Measurements from ENCODE around the gene DUSP28.
"Not testable (repeated sequence)": the region's sequence is repeated elsewhere in the genome, so short reads cannot be mapped to it uniquely, and the experiment has no call there.

The DUSP28 gene

GRCh38 chr2:240561325-240561971 is 1.3 kb downstream of the DUSP28 start:
- ATAC-seq = peak; percentile 8
- TF ChIP-seq CREB5 (CRISPR knock-in tag; IDR thresholded peaks at IDR 0.05; ENCODE audit: low read depth) (no peak), POU6F1 (CRISPR knock-in tag; IDR thresholded peaks at IDR 0.05; ENCODE audit: borderline replicate concordance, low read depth) (no peak), CSDC2 (CRISPR knock-in tag; IDR thresholded peaks at IDR 0.05) (no peak), ZNF8 (CRISPR knock-in tag; IDR thresholded peaks at IDR 0.05) (no peak), ARNTL (CRISPR knock-in tag; IDR thresholded peaks at IDR 0.05; ENCODE audit: borderline replicate concordance, low read depth) (no peak), GLIS3 (CRISPR knock-in tag; IDR thresholded peaks at IDR 0.05) (no peak), ZNF70 (CRISPR knock-in tag; IDR thresholded peaks at IDR 0.05) (no peak), ZFP30 (CRISPR knock-in tag; IDR thresholded peaks at IDR 0.05) (no peak), OSR1 (CRISPR knock-in tag; IDR thresholded peaks at IDR 0.05) (no peak), TCF4 (CRISPR knock-in tag; IDR thresholded peaks at IDR 0.05; ENCODE audit: borderline replicate concordance) (no peak), ESRRG (CRISPR knock-in tag; IDR thresholded peaks at IDR 0.05) (no peak), RARB (CRISPR knock-in tag; IDR thresholded peaks at IDR 0.05) (no peak), ISL1 (CRISPR knock-in tag; IDR thresholded peaks at IDR 0.05) (no peak), TOX (CRISPR knock-in tag; IDR thresholded peaks at IDR 0.05; ENCODE audit: borderline replicate concordance) (no peak), ZC3H10 (CRISPR knock-in tag; IDR thresholded peaks at IDR 0.05) (no peak), ZNF565 (CRISPR knock-in tag; conservative IDR thresholded peaks at IDR 0.05; ENCODE audit: low read depth) (no peak), ZFP3 (CRISPR knock-in tag; IDR thresholded peaks at IDR 0.05) (no peak), BACH2 (CRISPR knock-in tag; IDR thresholded peaks at IDR 0.05; ENCODE audit: borderline replicate concordance) (no peak)
- TF ChIP-seq, protein P1, sequence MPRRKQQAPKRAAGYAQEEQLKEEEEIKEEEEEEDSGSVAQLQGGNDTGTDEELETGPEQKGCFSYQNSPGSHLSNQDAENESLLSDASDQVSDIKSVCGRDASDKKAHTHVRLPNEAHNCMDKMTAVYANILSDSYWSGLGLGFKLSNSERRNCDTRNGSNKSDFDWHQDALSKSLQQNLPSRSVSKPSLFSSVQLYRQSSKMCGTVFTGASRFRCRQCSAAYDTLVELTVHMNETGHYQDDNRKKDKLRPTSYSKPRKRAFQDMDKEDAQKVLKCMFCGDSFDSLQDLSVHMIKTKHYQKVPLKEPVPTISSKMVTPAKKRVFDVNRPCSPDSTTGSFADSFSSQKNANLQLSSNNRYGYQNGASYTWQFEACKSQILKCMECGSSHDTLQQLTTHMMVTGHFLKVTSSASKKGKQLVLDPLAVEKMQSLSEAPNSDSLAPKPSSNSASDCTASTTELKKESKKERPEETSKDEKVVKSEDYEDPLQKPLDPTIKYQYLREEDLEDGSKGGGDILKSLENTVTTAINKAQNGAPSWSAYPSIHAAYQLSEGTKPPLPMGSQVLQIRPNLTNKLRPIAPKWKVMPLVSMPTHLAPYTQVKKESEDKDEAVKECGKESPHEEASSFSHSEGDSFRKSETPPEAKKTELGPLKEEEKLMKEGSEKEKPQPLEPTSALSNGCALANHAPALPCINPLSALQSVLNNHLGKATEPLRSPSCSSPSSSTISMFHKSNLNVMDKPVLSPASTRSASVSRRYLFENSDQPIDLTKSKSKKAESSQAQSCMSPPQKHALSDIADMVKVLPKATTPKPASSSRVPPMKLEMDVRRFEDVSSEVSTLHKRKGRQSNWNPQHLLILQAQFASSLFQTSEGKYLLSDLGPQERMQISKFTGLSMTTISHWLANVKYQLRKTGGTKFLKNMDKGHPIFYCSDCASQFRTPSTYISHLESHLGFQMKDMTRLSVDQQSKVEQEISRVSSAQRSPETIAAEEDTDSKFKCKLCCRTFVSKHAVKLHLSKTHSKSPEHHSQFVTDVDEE (CRISPR knock-in tag; IDR thresholded peaks at IDR 0.05) = no peak
- TF ChIP-seq, protein P2, sequence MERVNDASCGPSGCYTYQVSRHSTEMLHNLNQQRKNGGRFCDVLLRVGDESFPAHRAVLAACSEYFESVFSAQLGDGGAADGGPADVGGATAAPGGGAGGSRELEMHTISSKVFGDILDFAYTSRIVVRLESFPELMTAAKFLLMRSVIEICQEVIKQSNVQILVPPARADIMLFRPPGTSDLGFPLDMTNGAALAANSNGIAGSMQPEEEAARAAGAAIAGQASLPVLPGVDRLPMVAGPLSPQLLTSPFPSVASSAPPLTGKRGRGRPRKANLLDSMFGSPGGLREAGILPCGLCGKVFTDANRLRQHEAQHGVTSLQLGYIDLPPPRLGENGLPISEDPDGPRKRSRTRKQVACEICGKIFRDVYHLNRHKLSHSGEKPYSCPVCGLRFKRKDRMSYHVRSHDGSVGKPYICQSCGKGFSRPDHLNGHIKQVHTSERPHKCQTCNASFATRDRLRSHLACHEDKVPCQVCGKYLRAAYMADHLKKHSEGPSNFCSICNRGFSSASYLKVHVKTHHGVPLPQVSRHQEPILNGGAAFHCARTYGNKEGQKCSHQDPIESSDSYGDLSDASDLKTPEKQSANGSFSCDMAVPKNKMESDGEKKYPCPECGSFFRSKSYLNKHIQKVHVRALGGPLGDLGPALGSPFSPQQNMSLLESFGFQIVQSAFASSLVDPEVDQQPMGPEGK (CRISPR knock-in tag; IDR thresholded peaks at IDR 0.05; ENCODE audit: borderline replicate concordance) = no peak

- ATAC-seq = not testable (repeated sequence)
Measured at GRCh38 chr2:240563231-240563630, 3.1 kb downstream of the DUSP28 start.

- no peak for TF ChIP-seq ZFP30 (CRISPR knock-in tag; IDR thresholded peaks at IDR 0.05)
- no peak for TF ChIP-seq GLIS3 (CRISPR knock-in tag; IDR thresholded peaks at IDR 0.05)
- no peak for TF ChIP-seq RARB (CRISPR knock-in tag; IDR thresholded peaks at IDR 0.05)
- no peak for TF ChIP-seq ZNF8 (CRISPR knock-in tag; IDR thresholded peaks at IDR 0.05)
- no peak for TF ChIP-seq ZNF565 (CRISPR knock-in tag; conservative IDR thresholded peaks at IDR 0.05; ENCODE audit: low read depth)
- TF ChIP-seq CREB5 (CRISPR knock-in tag; IDR thresholded peaks at IDR 0.05; ENCODE audit: low read depth) = no peak
- TF ChIP-seq TCF4 (CRISPR knock-in tag; IDR thresholded peaks at IDR 0.05; ENCODE audit: borderline replicate concordance) = no peak
- TF ChIP-seq, protein P1 (CRISPR knock-in tag; IDR thresholded peaks at IDR 0.05) = no peak
- TF ChIP-seq ZFP3 (CRISPR knock-in tag; IDR thresholded peaks at IDR 0.05) = no peak
- TF ChIP-seq BACH2 (CRISPR knock-in tag; IDR thresholded peaks at IDR 0.05; ENCODE audit: borderline replicate concordance) = no peak
- no peak for TF ChIP-seq SNAI2 (CRISPR knock-in tag; IDR thresholded peaks at IDR 0.05)
- no peak for TF ChIP-seq TOX (CRISPR knock-in tag; IDR thresholded peaks at IDR 0.05; ENCODE audit: borderline replicate concordance)
- no peak for TF ChIP-seq PPARA (CRISPR knock-in tag; IDR thresholded peaks at IDR 0.05; ENCODE audit: borderline replicate concordance)
- TF ChIP-seq ESRRG (CRISPR knock-in tag; IDR thresholded peaks at IDR 0.05) = no peak
- no peak for TF ChIP-seq ZNF70 (CRISPR knock-in tag; IDR thresholded peaks at IDR 0.05)
- TF ChIP-seq CSRNP3 (CRISPR knock-in tag; IDR thresholded peaks at IDR 0.05) = no peak
- no peak for ATAC-seq
Measured at GRCh38 chr2:240563951-240564560, 3.9 kb downstream of the DUSP28 start.
